Stomach (tissue), 9 donors: ENCODE data around the gene SARDH. TPM values are rescaled to one million over a fixed set of nuclear protein-coding genes. Genes with fewer than 3 reads are reported as not detected.
A peak's percentile ranks its signal among the peaks of the same experiment; 100 is the strongest.

Source experiments
- DNase-seq, 2 donors: peaks; one replicate each; pipeline versions ENCODE4 v3.0.0 to v3.0.0-alpha.2; 2013 to 2019
- H3K27ac ChIP-seq, 5 donors: fragments of 200-600 bp in 4 of 5; sonication (generic) in 4 of 5; one replicate each; pipeline ENCODE4 v1.5.1; 2013 to 2019; ENCODE audit warnings: mild to moderate bottlenecking in 1 of 5, moderate library complexity in 1 of 5
- H3K27me3 ChIP-seq, 3 donors: fragments of 200-600 bp; sonication (generic); one replicate each; pipeline ENCODE4 v1.5.1; 2017 to 2019; ENCODE audit warnings: mixed run types in 1 of 3
- H3K36me3 ChIP-seq, 4 donors: fragments of 200-600 bp; sonication (generic); 1 replicate in 3 of 4; 2 replicates in 1 of 4; pipeline ENCODE4 v1.5.1; 2016 to 2019
- H3K4me1 ChIP-seq, 4 donors: fragments of 200-600 bp; sonication (generic); one replicate each; pipeline ENCODE4 v1.5.1; 2016 to 2019
- H3K4me3 ChIP-seq, 4 donors: fragments of 200-600 bp; sonication (generic) in 3 of 4; one replicate each; pipeline ENCODE4 v1.5.1; 2016 to 2019; ENCODE audit warnings: mild to moderate bottlenecking in 1 of 4
- H3K9me3 ChIP-seq, 4 donors: fragments of 200-600 bp; sonication (generic); one replicate each; pipeline ENCODE4 v1.5.1; 2016 to 2019
- EP300 ChIP-seq: sonication (generic); formaldehyde crosslinking; IDR thresholded peaks from one replicate; pipeline ENCODE4 v1.6.1; 2017; ENCODE audit warnings: antibody characterized with exemption
- POLR2A ChIP-seq, 4 donors: fragments of 450-650 bp; IDR thresholded peaks; one replicate each; pipeline ENCODE4 v1.6.1; 2016; ENCODE audit warnings: antibody characterized with exemption in 4 of 4, control low read depth in 2 of 4, mild to moderate bottlenecking in 1 of 4, moderate library complexity in 1 of 4
- POLR2AphosphoS5 ChIP-seq, 3 donors: sonication (generic); formaldehyde crosslinking; IDR thresholded peaks; one replicate each; pipeline ENCODE4 v1.6.1; 2016; ENCODE audit warnings: antibody characterized with exemption in 3 of 3
- WGBS, 5 donors: extraction: QIAGEN DNeasy Blood & Tissue Kit in 3 of 5; methylation state at CpG; one replicate each; pipeline versions ENCODE4 v1.1.5 to v1.1.7; 2013 to 2018; 5-methylcytosine and 5-hydroxymethylcytosine counted together
- intact Hi-C: fragments of 100-400 bp; cut with DNase I; formaldehyde crosslinking; loops from one replicate; pipeline ENCODE4 v1.15.1; 2023; ENCODE audit warnings: low total_unique reads
- polyA plus RNA-seq, 3 donors: library from polyadenylated mRNA; stranded (reverse); fragments of 200-250 nt; gene quantifications; one replicate each; pipeline ENCODE4 v1.2.3, GENCODE V29; 2013
- total RNA-seq, 5 donors: library from RNA; depleted of rRNA; stranded (reverse); fragments of >200 nt; gene quantifications; one replicate each; pipeline versions ENCODE4 v1.1.0 to v1.2.3, GENCODE V29; 2014 to 2016
- TF ChIP-seq, protein P1 (sequence below), 7 experiments: fragments of 450-650 bp in 4 of 7; fragments of 200-600 bp in 3 of 7; sonication (generic) in 3 of 7; IDR thresholded peaks; one replicate each; pipeline ENCODE4 v1.5.1; 2016 to 2019; ENCODE audit warnings: antibody characterized with exemption in 7 of 7, control low read depth in 2 of 7, mild to moderate bottlenecking in 1 of 7
- donor health status: healthy with polysubstance abuse.
- donor health status: Bipolar disorder and iron deficiency.
- donor health status: healthy.

SARDH gene
- total and polyA plus RNA-seq, 8 donors: 0.76 to 15.2 (median 2.6) TPM; not detected in 1

DNA sequence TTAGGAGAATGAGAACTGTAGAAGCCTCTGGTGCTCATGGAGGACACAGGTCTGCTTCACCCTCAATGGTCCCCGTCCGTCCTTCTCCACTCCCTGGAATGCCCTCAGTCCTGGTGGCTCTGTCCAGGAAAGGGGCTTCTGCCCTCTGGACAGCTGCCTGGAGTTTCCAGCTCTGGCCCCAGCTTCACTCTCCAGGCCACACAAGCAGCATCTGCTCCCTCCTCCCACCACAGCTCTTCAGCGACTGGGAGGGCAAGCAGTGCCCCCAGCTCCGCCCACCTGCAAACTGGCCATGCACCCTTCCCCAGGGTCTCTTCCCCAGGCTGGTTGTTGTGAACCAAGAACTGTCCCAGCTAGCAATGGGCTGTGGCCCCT, 4.7 kb downstream of the SARDH start:
- intact Hi-C loops: no loop called here

GRCh38 chr9:133732639-133733408, 5.3 kb downstream of the SARDH start:
- H3K27me3 ChIP-seq: peaks cover 0 to 4% (median 0%) of the 10 kb centered on the region in 3 donors
- H3K27ac ChIP-seq: no peak overlapping the region
- 72 to 80% (median 79%) methylated on average over 6 to 10 of the region's 10 CpGs for WGBS, 5 donors

More for the DNA sequence above, 4.7 kb downstream of the SARDH start:
- no peak overlapping the region for H3K27ac ChIP-seq
- no peak for TF ChIP-seq POLR2AphosphoS5 (IDR thresholded peaks at IDR 0.05)
- TF ChIP-seq EP300: no peak
- TF ChIP-seq, protein P1, sequence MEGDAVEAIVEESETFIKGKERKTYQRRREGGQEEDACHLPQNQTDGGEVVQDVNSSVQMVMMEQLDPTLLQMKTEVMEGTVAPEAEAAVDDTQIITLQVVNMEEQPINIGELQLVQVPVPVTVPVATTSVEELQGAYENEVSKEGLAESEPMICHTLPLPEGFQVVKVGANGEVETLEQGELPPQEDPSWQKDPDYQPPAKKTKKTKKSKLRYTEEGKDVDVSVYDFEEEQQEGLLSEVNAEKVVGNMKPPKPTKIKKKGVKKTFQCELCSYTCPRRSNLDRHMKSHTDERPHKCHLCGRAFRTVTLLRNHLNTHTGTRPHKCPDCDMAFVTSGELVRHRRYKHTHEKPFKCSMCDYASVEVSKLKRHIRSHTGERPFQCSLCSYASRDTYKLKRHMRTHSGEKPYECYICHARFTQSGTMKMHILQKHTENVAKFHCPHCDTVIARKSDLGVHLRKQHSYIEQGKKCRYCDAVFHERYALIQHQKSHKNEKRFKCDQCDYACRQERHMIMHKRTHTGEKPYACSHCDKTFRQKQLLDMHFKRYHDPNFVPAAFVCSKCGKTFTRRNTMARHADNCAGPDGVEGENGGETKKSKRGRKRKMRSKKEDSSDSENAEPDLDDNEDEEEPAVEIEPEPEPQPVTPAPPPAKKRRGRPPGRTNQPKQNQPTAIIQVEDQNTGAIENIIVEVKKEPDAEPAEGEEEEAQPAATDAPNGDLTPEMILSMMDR (IDR thresholded peaks at IDR 0.05): no peak
- no peak for TF ChIP-seq POLR2A (IDR thresholded peaks at IDR 0.05)
- no peaks in the 10 kb centered on the region for H3K36me3 ChIP-seq
- peaks cover 9 to 18% (median 17%) of the 10 kb centered on the region in 4 donors for H3K4me1 ChIP-seq
- H3K4me3 ChIP-seq: no peak overlapping the region
- no peak for DNase-seq
- no peaks in the 10 kb centered on the region for H3K9me3 ChIP-seq
- WGBS, 5 donors: 81 to 92% (median 88%) methylated on average over 4 of the region's 4 CpGs
- H3K27me3 ChIP-seq: peaks cover 0 to 4% (median 0%) of the 10 kb centered on the region in 3 donors

GRCh38 chr9:133731876-133732638, 6.1 kb downstream of the SARDH start:
- no peak for TF ChIP-seq POLR2AphosphoS5 (IDR thresholded peaks at IDR 0.05)
- TF ChIP-seq, protein P1 (IDR thresholded peaks at IDR 0.05): no peak
- H3K4me1 ChIP-seq: peaks cover 0 to 4% (median 3%) of the 10 kb centered on the region in 4 donors
- H3K27me3 ChIP-seq: peaks cover 0 to 6% (median 4%) of the 10 kb centered on the region in 3 donors
- intact Hi-C loops: no loop called here
- DNase-seq: peak in 1 of 2 donors; percentile 24
- WGBS, 5 donors: 69 to 86% (median 78%) methylated on average over 6 to 30 of the region's 30 CpGs
- H3K36me3 ChIP-seq: no peaks in the 10 kb centered on the region
- no peak overlapping the region for H3K4me3 ChIP-seq
- no peak overlapping the region for H3K27ac ChIP-seq
- no peaks in the 10 kb centered on the region for H3K9me3 ChIP-seq

More at GRCh38 chr9:133732639-133733408, 5.3 kb downstream of the SARDH start:
- H3K36me3 ChIP-seq: no peaks in the 10 kb centered on the region
- TF ChIP-seq POLR2A (IDR thresholded peaks at IDR 0.05): no peak
- TF ChIP-seq POLR2AphosphoS5 (IDR thresholded peaks at IDR 0.05): no peak
- TF ChIP-seq, protein P1 (IDR thresholded peaks at IDR 0.05): no peak
- no peak for TF ChIP-seq EP300
- H3K4me3 ChIP-seq: no peak overlapping the region
- H3K9me3 ChIP-seq: no peaks in the 10 kb centered on the region
- intact Hi-C loops: no loop called here
- H3K4me1 ChIP-seq: peaks cover 5 to 12% (median 11%) of the 10 kb centered on the region in 4 donors
- peak in 1 of 2 donors; percentile 21 for DNase-seq

DNA sequence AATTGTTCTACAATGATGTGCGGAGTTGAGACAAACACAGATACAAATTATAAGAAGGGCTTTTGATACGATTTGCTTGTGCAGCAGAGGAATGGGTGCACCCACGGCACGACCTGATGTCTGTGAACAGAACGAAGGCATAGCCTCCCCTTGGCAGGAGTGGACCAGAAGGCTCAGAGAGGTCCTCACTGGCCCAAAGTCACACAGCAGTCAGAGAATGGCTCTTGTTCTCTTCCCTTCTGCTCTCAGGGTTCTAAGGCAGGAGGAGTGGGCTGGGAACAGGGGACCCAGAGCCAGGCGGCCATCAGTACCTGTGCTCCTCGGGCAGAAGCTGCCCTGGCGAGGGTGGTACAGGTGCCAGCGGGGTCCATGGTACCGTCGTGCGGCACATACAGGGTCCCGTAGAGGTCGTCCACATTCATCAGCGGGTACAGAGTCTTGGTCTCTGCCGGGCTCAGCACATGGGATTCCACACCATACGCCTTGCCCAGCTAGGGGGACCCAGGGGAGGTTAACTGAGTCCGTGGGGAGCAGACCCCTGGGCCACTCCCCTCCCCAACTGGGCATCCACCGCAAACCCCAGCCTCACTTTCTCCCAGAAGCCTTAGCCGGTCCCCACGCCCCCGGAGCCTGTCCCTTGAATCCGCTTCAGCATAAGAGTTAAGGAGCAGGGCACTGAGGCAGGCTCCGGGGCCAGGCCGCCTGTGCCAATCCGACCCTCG, 7.0 kb downstream of the SARDH start:
- intact Hi-C loops: no loop called here
- TF ChIP-seq POLR2AphosphoS5 (IDR thresholded peaks at IDR 0.05) (no peak), EP300 (no peak), POLR2A (IDR thresholded peaks at IDR 0.05) (no peak)
- TF ChIP-seq, protein P1 (IDR thresholded peaks at IDR 0.05): no peak
- Histone ChIP-seq H3K27ac (no peak overlapping the region), H3K4me3 (no peak overlapping the region), H3K36me3 (no peaks in the 10 kb centered on the region), H3K4me1 (no peaks in the 10 kb centered on the region), H3K9me3 (no peaks in the 10 kb centered on the region), H3K27me3 (peaks cover 0 to 6% (median 4%) of the 10 kb centered on the region in 3 donors)
- WGBS, 5 donors: 84 to 94% (median 89%) methylated on average over 14 to 27 of the region's 27 CpGs
- peak; percentile 7 to 23 for DNase-seq
